ENCODE measurements around the gene THOC1.
A peak's percentile ranks its signal among the peaks of the same experiment; 100 is the strongest.

Gene THOC1

GRCh38 chr18:275486-275885 is 7.6 kb upstream of the THOC1 start:
- Histone ChIP-seq H3K27ac (no peak overlapping the region), H3K4me3 (no peak overlapping the region)
- no peak for TF ChIP-seq CTCF (IDR thresholded peaks at IDR 0.05)
- DNase-seq (ENCODE audit: low spot score): no peak

GRCh38 chr18:274313-274712 is 6.5 kb upstream of the THOC1 start:
- no peak overlapping the region for H3K27ac ChIP-seq
- DNase-seq (ENCODE audit: low spot score): no peak
- no peak overlapping the region for H3K4me3 ChIP-seq
- TF ChIP-seq CTCF (IDR thresholded peaks at IDR 0.05): no peak

GRCh38 chr18:273525-273924 is 5.7 kb upstream of the THOC1 start:
- no peak for DNase-seq (ENCODE audit: low spot score)
- H3K27ac ChIP-seq: no peak overlapping the region
- H3K4me3 ChIP-seq: no peak overlapping the region
- no peak for TF ChIP-seq CTCF (IDR thresholded peaks at IDR 0.05)

GRCh38 chr18:272650-273049 is 4.8 kb upstream of the THOC1 start:
- TF ChIP-seq CTCF (IDR thresholded peaks at IDR 0.05): no peak
- H3K4me3 ChIP-seq: no peak overlapping the region
- DNase-seq (ENCODE audit: low spot score): no peak
- no peak overlapping the region for H3K27ac ChIP-seq

- no peak overlapping the region for H3K27ac ChIP-seq
- no peak overlapping the region for H3K4me3 ChIP-seq
- DNase-seq (ENCODE audit: low spot score): no peak
Measured at GRCh38 chr18:269480-270095, 1.7 kb upstream of the THOC1 start.

GRCh38 chr18:267380-267687 is 513 bp downstream of the THOC1 start:
- DNase-seq (ENCODE audit: low spot score): no peak

More at GRCh38 chr18:269480-270095, 1.7 kb upstream of the THOC1 start:
- no peak for TF ChIP-seq CTCF (IDR thresholded peaks at IDR 0.05)

More at GRCh38 chr18:267380-267687, 513 bp downstream of the THOC1 start:
- Histone ChIP-seq H3K4me3 (peak overlapping the region; percentile 90), H3K27ac (peak overlapping the region; percentile 79 to 83)
- TF ChIP-seq CTCF (IDR thresholded peaks at IDR 0.05): no peak

Data from coronary artery (tissue), 2 donors.